Measurements from ENCODE around the gene NMB. TPM values are rescaled to one million over a fixed set of nuclear protein-coding genes. Genes with fewer than 3 reads are reported as not detected.

NMB gene
- total and polyA plus RNA-seq, 2 donors, result 4.9 to 5.8 TPM

DNA sequence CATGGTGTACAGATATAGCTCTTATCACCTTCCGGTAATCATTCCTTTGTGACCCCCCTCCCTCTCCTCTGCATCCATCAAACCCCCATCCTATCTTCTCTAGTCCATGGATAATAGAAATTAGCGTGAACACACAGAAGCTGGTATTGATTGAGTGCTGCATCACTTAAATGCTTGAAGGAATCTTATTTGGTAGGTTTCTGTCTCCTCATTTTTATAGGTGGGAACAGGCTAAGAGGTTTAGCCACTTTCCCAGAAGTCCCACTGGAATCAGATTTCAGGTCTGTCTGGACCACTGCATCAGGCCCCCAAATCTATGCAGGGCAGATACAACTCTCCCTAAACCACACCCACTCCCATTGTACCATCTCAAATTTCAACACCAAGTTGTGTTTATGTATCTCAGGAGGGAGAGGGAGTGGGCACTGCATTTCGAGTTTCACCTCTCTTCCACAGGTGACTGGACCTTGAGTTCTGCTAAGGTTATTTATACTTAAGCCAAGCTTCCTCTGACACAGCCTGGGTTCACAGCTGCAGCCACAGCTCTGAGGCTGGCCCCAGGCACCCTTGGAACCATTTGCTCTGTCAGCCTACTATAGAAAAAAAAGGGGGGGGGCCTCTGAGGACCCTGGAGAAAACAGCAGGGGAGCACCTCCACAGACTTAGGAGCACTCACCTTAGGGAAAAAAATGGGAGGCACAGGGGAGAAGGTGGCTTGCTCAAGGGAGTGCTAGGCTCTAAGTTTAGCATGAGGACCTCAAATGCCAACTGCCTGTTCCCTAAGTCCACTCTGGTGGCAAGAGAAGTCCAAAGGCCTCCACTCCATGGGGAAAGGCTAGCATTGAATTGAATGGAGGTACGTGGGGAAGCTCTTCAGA, 2.1 kb upstream of the NMB start:
- peaks cover 0 to 6% of the 10 kb centered on the region in 2 donors for H3K27me3 ChIP-seq (ENCODE audit: control insufficient read depth in 2 of 2, insufficient read depth in 1 of 2, low read length in 1 of 2)
- H3K36me3 ChIP-seq (ENCODE audit: control insufficient read depth in 2 of 2, insufficient read depth in 2 of 2, low read length in 1 of 2), result peaks cover 4 to 8% of the 10 kb centered on the region in 2 donors
- H3K9me3 ChIP-seq (ENCODE audit: control insufficient read depth in 2 of 2, insufficient read depth in 1 of 2, low read length in 1 of 2), result no peaks in the 10 kb centered on the region
- H3K4me1 ChIP-seq (ENCODE audit: control insufficient read depth in 2 of 2, insufficient read depth in 2 of 2, low read length in 2 of 2), result peaks cover 11 to 16% of the 10 kb centered on the region in 2 donors
- DNase-seq (ENCODE audit: low read depth in 6 of 9, low spot score in 9 of 9), result no peak
- 96% methylated on average over 4 of the region's 4 CpGs for WGBS
- H3K4me3 ChIP-seq (ENCODE audit: low read length in 2 of 2), result no peak overlapping the region
- no peak overlapping the region for H3K27ac ChIP-seq (ENCODE audit: low read depth in 1 of 2, low read length in 1 of 2)

DNA sequence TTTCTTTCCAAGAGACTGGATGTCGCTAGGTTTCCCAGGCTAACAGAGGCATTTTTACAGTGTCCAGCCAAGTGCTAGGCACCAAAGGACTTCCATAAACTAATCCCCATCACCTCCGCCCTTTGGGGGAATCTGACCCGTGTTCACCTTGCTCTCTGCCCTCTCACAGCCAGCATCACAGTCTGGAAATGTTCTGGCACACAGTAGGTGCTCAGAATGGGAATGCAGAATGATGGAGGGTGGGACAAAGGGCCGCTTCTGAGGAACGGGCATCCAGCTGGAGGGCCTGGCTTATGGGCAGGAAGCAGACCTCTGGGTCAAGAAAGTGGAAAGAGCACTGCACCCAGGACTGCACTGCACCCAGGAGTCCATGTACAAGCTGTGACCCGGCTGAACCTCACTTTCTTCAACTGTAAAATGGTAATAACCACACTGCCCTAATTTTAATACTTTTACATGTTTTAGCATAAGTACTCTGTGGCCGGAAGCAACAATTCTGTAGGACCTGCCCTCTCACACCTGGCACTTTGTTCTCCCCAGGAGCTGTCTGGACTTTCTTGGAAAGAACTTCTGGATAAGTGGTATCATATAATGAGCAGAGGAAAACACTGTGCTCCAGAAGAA, 901 bp upstream of the NMB start:
- no peak for DNase-seq (ENCODE audit: low read depth in 6 of 9, low spot score in 9 of 9)
- peaks cover 0 to 6% of the 10 kb centered on the region in 2 donors for H3K27me3 ChIP-seq (ENCODE audit: control insufficient read depth in 2 of 2, insufficient read depth in 1 of 2, low read length in 1 of 2)
- 66% methylated on average over 7 of the region's 7 CpGs for WGBS
- peaks cover 11 to 22% of the 10 kb centered on the region in 2 donors for H3K4me1 ChIP-seq (ENCODE audit: control insufficient read depth in 2 of 2, insufficient read depth in 2 of 2, low read length in 2 of 2)
- H3K4me3 ChIP-seq (ENCODE audit: low read length in 2 of 2), result peak overlapping the region; percentile 53 to 60
- peak overlapping the region in 1 of 2 donors; percentile 27 for H3K27ac ChIP-seq (ENCODE audit: low read depth in 1 of 2, low read length in 1 of 2)
- H3K36me3 ChIP-seq (ENCODE audit: control insufficient read depth in 2 of 2, insufficient read depth in 2 of 2, low read length in 1 of 2), result peaks cover 0 to 4% of the 10 kb centered on the region in 2 donors
- no peaks in the 10 kb centered on the region for H3K9me3 ChIP-seq (ENCODE audit: control insufficient read depth in 2 of 2, insufficient read depth in 1 of 2, low read length in 1 of 2)

DNA sequence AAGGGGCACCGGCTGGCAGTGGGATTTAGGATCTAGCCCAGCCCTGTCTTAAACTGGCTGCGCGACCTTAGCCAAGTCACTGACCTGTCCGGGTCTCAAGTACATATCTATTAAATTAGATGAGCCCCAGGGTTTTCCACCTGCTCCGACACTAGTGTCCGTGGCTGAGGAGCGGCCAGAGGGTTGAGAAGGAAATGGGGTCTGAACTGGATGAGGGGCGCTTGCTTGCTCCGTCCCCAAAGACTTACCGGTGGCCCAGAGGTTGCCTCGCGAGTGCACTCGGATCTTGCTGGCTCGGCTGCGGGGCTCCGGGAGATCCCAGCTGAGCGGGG, 285 bp downstream of the NMB start:
- H3K4me1 ChIP-seq (ENCODE audit: control insufficient read depth in 2 of 2, insufficient read depth in 2 of 2, low read length in 2 of 2), result peaks cover 16 to 31% of the 10 kb centered on the region in 2 donors
- DNase-seq (ENCODE audit: low read depth in 6 of 9, low spot score in 9 of 9), result no peak
- no peaks in the 10 kb centered on the region for H3K9me3 ChIP-seq (ENCODE audit: control insufficient read depth in 2 of 2, insufficient read depth in 1 of 2, low read length in 1 of 2)
- H3K36me3 ChIP-seq (ENCODE audit: control insufficient read depth in 2 of 2, insufficient read depth in 2 of 2, low read length in 1 of 2), result peaks cover 0 to 4% of the 10 kb centered on the region in 2 donors
- WGBS, result 32% methylated on average over 17 of the region's 17 CpGs
- peak overlapping the region; percentile 37 to 60 for H3K4me3 ChIP-seq (ENCODE audit: low read length in 2 of 2)
- H3K27me3 ChIP-seq (ENCODE audit: control insufficient read depth in 2 of 2, insufficient read depth in 1 of 2, low read length in 1 of 2), result peaks cover 0 to 6% of the 10 kb centered on the region in 2 donors
- H3K27ac ChIP-seq (ENCODE audit: low read depth in 1 of 2, low read length in 1 of 2), result peak overlapping the region in 1 of 2 donors; percentile 80

DNA sequence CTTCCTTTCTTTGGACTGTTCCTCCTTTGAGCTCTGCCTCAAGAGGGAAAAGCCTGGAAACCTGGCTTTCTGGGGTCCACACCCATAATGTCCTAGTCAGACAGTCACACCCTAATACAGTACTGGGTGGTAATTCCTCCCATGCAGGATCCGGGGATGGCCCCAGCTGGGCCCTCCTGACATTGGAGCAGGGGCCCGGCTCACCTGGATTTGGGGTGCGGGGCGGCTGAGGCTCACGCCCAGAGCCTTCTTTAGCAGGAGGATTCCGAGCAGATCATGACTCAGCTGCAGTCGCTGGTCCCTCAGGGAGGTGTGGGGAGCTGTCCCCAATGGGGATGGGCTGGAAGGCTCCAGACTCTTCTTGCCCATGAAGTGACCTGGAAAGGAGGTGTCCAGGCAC, 1.0 kb downstream of the NMB start:
- H3K4me3 ChIP-seq (ENCODE audit: low read length in 2 of 2), result no peak overlapping the region
- H3K27me3 ChIP-seq (ENCODE audit: control insufficient read depth in 2 of 2, insufficient read depth in 1 of 2, low read length in 1 of 2), result peaks cover 0 to 6% of the 10 kb centered on the region in 2 donors
- H3K9me3 ChIP-seq (ENCODE audit: control insufficient read depth in 2 of 2, insufficient read depth in 1 of 2, low read length in 1 of 2), result no peaks in the 10 kb centered on the region
- no peak overlapping the region for H3K27ac ChIP-seq (ENCODE audit: low read depth in 1 of 2, low read length in 1 of 2)
- peaks cover 5 to 7% of the 10 kb centered on the region in 2 donors for H3K36me3 ChIP-seq (ENCODE audit: control insufficient read depth in 2 of 2, insufficient read depth in 2 of 2, low read length in 1 of 2)
- peaks cover 16 to 31% of the 10 kb centered on the region in 2 donors for H3K4me1 ChIP-seq (ENCODE audit: control insufficient read depth in 2 of 2, insufficient read depth in 2 of 2, low read length in 2 of 2)
- 98% methylated on average over 7 of the region's 7 CpGs for WGBS
- no peak for DNase-seq (ENCODE audit: low read depth in 6 of 9, low spot score in 9 of 9)

DNA sequence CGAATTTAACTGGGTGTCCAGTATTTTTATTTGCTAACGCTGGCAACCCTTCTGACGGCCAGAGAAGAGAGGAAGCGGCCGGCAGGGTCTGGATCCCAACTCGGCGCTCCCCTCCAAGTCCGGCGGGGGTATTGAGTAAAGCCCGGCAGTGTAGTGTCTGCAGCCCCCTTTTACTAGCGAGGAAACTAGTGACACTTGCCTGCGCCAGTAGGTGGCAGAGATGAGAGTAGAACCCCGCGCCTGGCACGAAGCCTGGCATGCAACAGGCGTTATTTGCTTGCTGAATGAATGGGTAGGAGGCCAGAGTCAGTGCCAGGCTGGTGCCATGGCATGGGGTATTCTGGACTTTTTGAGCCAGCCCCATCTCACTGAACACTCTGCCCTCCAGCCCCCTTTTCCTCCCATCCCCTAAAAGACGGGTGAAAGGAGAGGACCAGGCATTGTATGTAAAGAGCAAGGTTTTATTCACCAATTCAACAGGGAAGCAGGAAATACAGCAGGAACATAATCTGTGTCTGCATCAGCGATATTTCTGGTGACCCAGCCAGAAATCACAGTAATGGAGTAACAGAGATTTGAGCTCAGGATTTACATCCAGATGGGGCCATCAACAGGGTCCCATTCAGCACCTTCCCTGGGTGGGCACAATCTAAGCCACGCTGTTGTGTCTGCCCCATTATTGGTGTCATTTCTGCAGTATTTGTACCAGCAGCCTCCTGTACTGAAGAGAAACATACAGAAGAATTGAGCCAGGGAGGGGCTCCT, 3.1 kb downstream of the NMB start:
- peak overlapping the region; percentile 80 to 90 for H3K27ac ChIP-seq (ENCODE audit: low read depth in 1 of 2, low read length in 1 of 2)
- H3K4me3 ChIP-seq (ENCODE audit: low read length in 2 of 2), result peak overlapping the region; percentile 64 to 94
- H3K9me3 ChIP-seq (ENCODE audit: control insufficient read depth in 2 of 2, insufficient read depth in 1 of 2, low read length in 1 of 2), result no peaks in the 10 kb centered on the region
- H3K27me3 ChIP-seq (ENCODE audit: control insufficient read depth in 2 of 2, insufficient read depth in 1 of 2, low read length in 1 of 2), result peaks cover 0 to 6% of the 10 kb centered on the region in 2 donors
- peaks cover 16 to 31% of the 10 kb centered on the region in 2 donors for H3K4me1 ChIP-seq (ENCODE audit: control insufficient read depth in 2 of 2, insufficient read depth in 2 of 2, low read length in 2 of 2)
- peaks cover 16 to 21% of the 10 kb centered on the region in 2 donors for H3K36me3 ChIP-seq (ENCODE audit: control insufficient read depth in 2 of 2, insufficient read depth in 2 of 2, low read length in 1 of 2)
- WGBS, result 9% methylated on average over 19 of the region's 19 CpGs
- DNase-seq (ENCODE audit: low read depth in 6 of 9, low spot score in 9 of 9), result peak; percentile 69 to 93 (median 78)

DNA sequence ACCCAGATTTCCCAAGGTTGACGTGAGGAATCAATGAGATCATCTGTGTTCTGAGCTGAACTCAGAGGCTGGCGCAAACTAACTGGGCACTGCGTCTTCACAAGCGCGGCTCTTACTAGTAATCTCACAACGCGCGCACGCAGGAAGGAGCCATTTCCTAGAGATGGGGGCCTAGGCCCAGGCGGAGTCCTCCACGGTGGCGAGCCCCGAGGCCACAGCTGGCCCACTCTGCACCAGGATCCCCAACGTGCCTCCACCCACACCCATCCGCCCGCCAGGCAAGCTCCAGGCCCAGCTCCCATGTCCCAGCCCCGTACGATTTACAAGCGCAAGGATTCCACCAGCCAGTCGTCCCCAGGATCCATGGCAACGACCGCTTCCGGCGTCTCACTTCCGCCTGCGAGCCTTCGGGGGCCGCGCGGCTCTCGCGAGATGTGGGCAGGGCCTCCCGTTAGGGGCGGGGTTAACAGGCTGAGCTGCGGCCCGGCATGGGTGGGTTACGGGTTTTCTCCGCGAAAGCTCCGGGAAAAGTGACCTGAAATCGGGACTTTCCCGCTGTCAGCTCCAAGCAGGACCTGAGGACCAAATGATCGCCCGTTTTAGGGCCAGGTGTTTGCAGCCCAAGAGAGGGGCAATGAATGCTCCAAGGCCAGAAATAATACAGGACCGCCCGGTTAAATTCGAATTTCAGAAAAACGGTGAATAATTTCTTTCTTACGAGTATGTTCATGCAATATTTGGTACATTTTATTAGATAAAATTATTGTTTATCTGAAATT, 3.9 kb downstream of the NMB start, which contains the start of gene WDR73:
WDR73 (minus strand) TSS at position 374 of the 779 bp plus-strand sequence; CDS start at position 365, 9 bp downstream.
- Histone ChIP-seq H3K27ac (ENCODE audit: low read depth in 1 of 2, low read length in 1 of 2) (peak within 1 kb of the TSS; percentile 90 to 91), H3K36me3 (ENCODE audit: control insufficient read depth in 2 of 2, insufficient read depth in 2 of 2, low read length in 1 of 2) (peaks cover 22 to 26% of the 10 kb centered on the region in 2 donors), H3K4me3 (ENCODE audit: low read length in 2 of 2) (peak within 1 kb of the TSS; percentile 64 to 94), H3K27me3 (ENCODE audit: control insufficient read depth in 2 of 2, insufficient read depth in 1 of 2, low read length in 1 of 2) (peaks cover 0 to 6% of the 10 kb centered on the region in 2 donors), H3K4me1 (ENCODE audit: control insufficient read depth in 2 of 2, insufficient read depth in 2 of 2, low read length in 2 of 2) (peaks cover 16 to 30% of the 10 kb centered on the region in 2 donors), H3K9me3 (ENCODE audit: control insufficient read depth in 2 of 2, insufficient read depth in 1 of 2, low read length in 1 of 2) (no peaks in the 10 kb centered on the region)
- DNase-seq (ENCODE audit: low read depth in 6 of 9, low spot score in 9 of 9), result peak; percentile 90 to 98 (median 96)
- under 1% methylated on average over 49 of the region's 49 CpGs for WGBS

DNA sequence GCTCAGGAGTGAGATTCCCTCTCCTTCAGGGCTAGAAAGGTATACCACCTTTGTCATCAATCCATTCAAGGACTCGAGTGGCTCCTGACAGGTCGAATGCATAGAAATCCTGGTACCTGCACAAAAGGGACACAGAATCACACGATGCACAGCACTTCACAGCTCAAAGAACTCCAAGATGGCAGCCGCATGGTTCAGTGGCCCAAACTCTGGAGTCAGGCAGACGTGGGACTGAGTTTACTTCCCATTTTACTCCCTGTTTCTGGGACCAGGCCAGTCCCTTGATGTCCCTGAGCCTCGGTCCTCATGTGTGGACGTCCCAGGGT, 4.5 kb downstream of the NMB start:
- DNase-seq (ENCODE audit: low read depth in 6 of 9, low spot score in 9 of 9), result no peak
- Histone ChIP-seq H3K27ac (ENCODE audit: low read depth in 1 of 2, low read length in 1 of 2) (peak overlapping the region; percentile 43 to 90), H3K9me3 (ENCODE audit: control insufficient read depth in 2 of 2, insufficient read depth in 1 of 2, low read length in 1 of 2) (no peaks in the 10 kb centered on the region), H3K36me3 (ENCODE audit: control insufficient read depth in 2 of 2, insufficient read depth in 2 of 2, low read length in 1 of 2) (peaks cover 28 to 32% of the 10 kb centered on the region in 2 donors), H3K4me1 (ENCODE audit: control insufficient read depth in 2 of 2, insufficient read depth in 2 of 2, low read length in 2 of 2) (peaks cover 11 to 24% of the 10 kb centered on the region in 2 donors), H3K27me3 (ENCODE audit: control insufficient read depth in 2 of 2, insufficient read depth in 1 of 2, low read length in 1 of 2) (peaks cover 0 to 6% of the 10 kb centered on the region in 2 donors), H3K4me3 (ENCODE audit: low read length in 2 of 2) (peak overlapping the region; percentile 64 to 94)
- WGBS, result 25% methylated on average over 7 of the region's 7 CpGs

DNA sequence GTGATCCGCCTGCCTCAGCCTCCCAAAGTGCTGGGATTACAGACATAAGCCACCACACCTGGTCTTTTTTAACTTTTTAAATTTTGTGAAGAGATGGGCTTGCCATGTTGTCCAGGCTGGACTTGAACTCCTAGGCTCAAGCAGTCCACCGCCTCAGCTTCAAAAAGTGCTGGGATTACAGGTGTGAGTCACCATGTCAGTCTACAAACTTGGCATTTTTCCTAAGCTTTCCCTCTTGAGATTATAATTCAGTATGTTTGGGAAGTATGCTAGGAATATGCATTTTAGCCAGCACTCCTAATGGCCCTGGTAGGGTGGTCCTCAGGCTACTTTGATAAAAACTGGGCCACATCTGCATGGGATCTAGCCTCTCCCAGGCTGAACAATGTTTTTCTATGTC, 8.3 kb downstream of the NMB start:
- no peak overlapping the region for H3K4me3 ChIP-seq (ENCODE audit: low read length in 2 of 2)
- WGBS, result 97% methylated on average over 2 of the region's 2 CpGs
- H3K36me3 ChIP-seq (ENCODE audit: control insufficient read depth in 2 of 2, insufficient read depth in 2 of 2, low read length in 1 of 2), result peaks cover 61 to 65% of the 10 kb centered on the region in 2 donors
- H3K4me1 ChIP-seq (ENCODE audit: control insufficient read depth in 2 of 2, insufficient read depth in 2 of 2, low read length in 2 of 2), result peaks cover 5 to 11% of the 10 kb centered on the region in 2 donors
- DNase-seq (ENCODE audit: low read depth in 6 of 9, low spot score in 9 of 9), result no peak
- H3K27me3 ChIP-seq (ENCODE audit: control insufficient read depth in 2 of 2, insufficient read depth in 1 of 2, low read length in 1 of 2), result no peaks in the 10 kb centered on the region
- H3K9me3 ChIP-seq (ENCODE audit: control insufficient read depth in 2 of 2, insufficient read depth in 1 of 2, low read length in 1 of 2), result no peaks in the 10 kb centered on the region
- H3K27ac ChIP-seq (ENCODE audit: low read depth in 1 of 2, low read length in 1 of 2), result no peak overlapping the region

Measured in thymus (tissue), 11 donors.